Endodermal cell (in vitro differentiated cells): ENCODE measurements around the gene SYCP2. TPM values are rescaled to one million over a fixed set of nuclear protein-coding genes. Genes with fewer than 3 reads are reported as not detected.

Experiments
- DNase-seq: peaks from one replicate; pipeline ENCODE4 v3.0.0-alpha.2; 2017
- H3K27ac ChIP-seq: 2 replicates; pipeline ENCODE4 v1.5.1; 2013; ENCODE audit warnings: mild to moderate bottlenecking, low read depth, low read length, moderate library complexity
- H3K27me3 ChIP-seq: 2 replicates; pipeline ENCODE4 v1.6.1; 2013; ENCODE audit warnings: mild to moderate bottlenecking, low read length, moderate library complexity; ENCODE audit not compliant: insufficient read depth, control insufficient read depth, poor library complexity, severe bottlenecking
- H3K36me3 ChIP-seq: 2 replicates; pipeline ENCODE4 v1.7.0; 2013; ENCODE audit warnings: mild to moderate bottlenecking, low read length, moderate library complexity; ENCODE audit not compliant: control insufficient read depth, insufficient read depth
- H3K4me1 ChIP-seq: one replicate; pipeline ENCODE4 v1.7.0; 2013; ENCODE audit warnings: low read length; ENCODE audit not compliant: control insufficient read depth, insufficient read depth
- H3K4me3 ChIP-seq: 2 replicates; pipeline ENCODE4 v1.5.1; 2013; ENCODE audit warnings: mild to moderate bottlenecking, low read length, moderate library complexity
- H3K9ac ChIP-seq: 2 replicates; pipeline ENCODE4 v1.6.1; 2013; ENCODE audit warnings: mild to moderate bottlenecking, low read length, moderate library complexity; ENCODE audit not compliant: poor library complexity, severe bottlenecking; ENCODE audit errors: extremely low read depth
- H3K9me3 ChIP-seq: 2 replicates; pipeline ENCODE4 v1.6.1; 2013; ENCODE audit warnings: mild to moderate bottlenecking, low read length, moderate library complexity; ENCODE audit not compliant: control insufficient read depth
- H3K27ac Mint-ChIP-seq: 2 replicates; pipeline ENCODE4 v1.8.0; 2020; ENCODE audit warnings: mixed read lengths
- H3K27me3 Mint-ChIP-seq: 2 replicates; pipeline ENCODE4 v1.8.0; 2021; ENCODE audit warnings: mild to moderate bottlenecking, mixed read lengths; ENCODE audit not compliant: insufficient read depth
- H3K36me3 Mint-ChIP-seq: 2 replicates; pipeline ENCODE4 v1.8.0; 2020; ENCODE audit warnings: low read depth, mixed read lengths
- H3K4me1 Mint-ChIP-seq: 2 replicates; pipeline ENCODE4 v1.8.0; 2020; ENCODE audit warnings: mixed read lengths
- H3K4me3 Mint-ChIP-seq: 2 replicates; pipeline ENCODE4 v1.8.0; 2020; ENCODE audit warnings: mild to moderate bottlenecking, moderate library complexity, mixed read lengths
- H3K9me3 Mint-ChIP-seq: 2 replicates; pipeline ENCODE4 v1.8.0; 2020; ENCODE audit warnings: mild to moderate bottlenecking, mixed read lengths
- WGBS, 2 experiments: methylation state at CpG; one replicate each; pipeline versions ENCODE4 v1.1.5 to v1.1.7; 2013; ENCODE audit warnings: missing lambda C conversion rate in 2 of 2, mixed read lengths in 1 of 2; ENCODE audit not compliant: insufficient coverage in 1 of 2, insufficient read length in 1 of 2; 5-methylcytosine and 5-hydroxymethylcytosine counted together
- total RNA-seq, 2 donors: library from RNA; stranded (reverse); fragmentation: NEBNext Ultra II Directional in 1 of 2; extraction: Animal tissue kit (Norgen Biotek cat#: 25700) in 1 of 2; gene quantifications; 2 replicates in 1 of 2; 3 replicates in 1 of 2; pipeline ENCODE4 v1.2.1, GENCODE V29; 2021
- TF ChIP-seq, protein P1 (sequence below): fragments of 200-600 bp; sonication (generic); conservative IDR thresholded peaks from 2 replicates; pipeline ENCODE4 v1.5.0; 2021; ENCODE audit warnings: antibody characterized with exemption, mild to moderate bottlenecking

Gene SYCP2
- total RNA-seq, 2 donors from 2014 or later: 1.2 to 1.4 TPM

GRCh38 chr20:59925899-59926298 lies 7.5 kb downstream of the SYCP2 start:
- H3K9me3 ChIP-seq: no peaks in the 10 kb centered on the region
- H3K27ac Mint-ChIP-seq: no peak overlapping the region
- no peak overlapping the region for H3K9ac ChIP-seq
- H3K27ac ChIP-seq: no peak overlapping the region
- H3K4me1 Mint-ChIP-seq: no peaks in the 10 kb centered on the region
- TF ChIP-seq, protein P1, sequence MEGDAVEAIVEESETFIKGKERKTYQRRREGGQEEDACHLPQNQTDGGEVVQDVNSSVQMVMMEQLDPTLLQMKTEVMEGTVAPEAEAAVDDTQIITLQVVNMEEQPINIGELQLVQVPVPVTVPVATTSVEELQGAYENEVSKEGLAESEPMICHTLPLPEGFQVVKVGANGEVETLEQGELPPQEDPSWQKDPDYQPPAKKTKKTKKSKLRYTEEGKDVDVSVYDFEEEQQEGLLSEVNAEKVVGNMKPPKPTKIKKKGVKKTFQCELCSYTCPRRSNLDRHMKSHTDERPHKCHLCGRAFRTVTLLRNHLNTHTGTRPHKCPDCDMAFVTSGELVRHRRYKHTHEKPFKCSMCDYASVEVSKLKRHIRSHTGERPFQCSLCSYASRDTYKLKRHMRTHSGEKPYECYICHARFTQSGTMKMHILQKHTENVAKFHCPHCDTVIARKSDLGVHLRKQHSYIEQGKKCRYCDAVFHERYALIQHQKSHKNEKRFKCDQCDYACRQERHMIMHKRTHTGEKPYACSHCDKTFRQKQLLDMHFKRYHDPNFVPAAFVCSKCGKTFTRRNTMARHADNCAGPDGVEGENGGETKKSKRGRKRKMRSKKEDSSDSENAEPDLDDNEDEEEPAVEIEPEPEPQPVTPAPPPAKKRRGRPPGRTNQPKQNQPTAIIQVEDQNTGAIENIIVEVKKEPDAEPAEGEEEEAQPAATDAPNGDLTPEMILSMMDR: no peak
- no peak overlapping the region for H3K4me3 Mint-ChIP-seq
- no peaks in the 10 kb centered on the region for H3K9me3 Mint-ChIP-seq
- no peak overlapping the region for H3K4me3 ChIP-seq
- no peaks in the 10 kb centered on the region for H3K36me3 ChIP-seq
- H3K27me3 Mint-ChIP-seq: no peaks in the 10 kb centered on the region
- no peaks in the 10 kb centered on the region for H3K36me3 Mint-ChIP-seq
- no peak for DNase-seq
- H3K4me1 ChIP-seq: peaks cover 7% of the 10 kb centered on the region
- no peaks in the 10 kb centered on the region for H3K27me3 ChIP-seq

DNA sequence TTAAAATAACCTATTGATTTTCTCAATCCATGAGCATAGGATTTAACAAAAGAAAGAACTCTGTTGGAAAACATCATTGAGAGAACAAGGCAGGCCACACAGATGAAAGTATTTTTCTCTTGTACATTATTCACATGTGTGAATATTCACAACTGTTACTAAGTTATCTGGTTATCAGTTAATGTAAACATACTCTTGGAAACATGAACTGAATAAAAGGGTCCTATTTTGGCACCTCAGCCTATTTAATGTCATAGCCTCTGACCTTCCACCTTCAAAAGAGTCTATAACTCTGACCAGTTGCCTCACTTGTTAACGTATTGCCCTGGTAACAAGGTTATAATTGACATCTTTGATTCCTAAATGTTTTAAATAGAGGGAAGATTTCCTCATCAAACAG lies 8.1 kb downstream of the SYCP2 start:
- no peak for DNase-seq
- H3K36me3 ChIP-seq: no peaks in the 10 kb centered on the region
- Mint-ChIP-seq H3K27me3 (no peaks in the 10 kb centered on the region), H3K4me3 (no peak overlapping the region), H3K36me3 (no peaks in the 10 kb centered on the region), H3K4me1 (no peaks in the 10 kb centered on the region), H3K9me3 (no peaks in the 10 kb centered on the region), H3K27ac (no peak overlapping the region)
- no peak overlapping the region for H3K9ac ChIP-seq
- TF ChIP-seq, protein P1: no peak
- WGBS, 2 experiments: 89% methylated on average over 1 of the region's 1 CpG; no CpG with 5 or more reads in 1 of the 2 experiments
- peaks cover 7% of the 10 kb centered on the region for H3K4me1 ChIP-seq
- H3K27me3 ChIP-seq: no peaks in the 10 kb centered on the region
- H3K27ac ChIP-seq: no peak overlapping the region
- no peaks in the 10 kb centered on the region for H3K9me3 ChIP-seq
- H3K4me3 ChIP-seq: no peak overlapping the region

DNA sequence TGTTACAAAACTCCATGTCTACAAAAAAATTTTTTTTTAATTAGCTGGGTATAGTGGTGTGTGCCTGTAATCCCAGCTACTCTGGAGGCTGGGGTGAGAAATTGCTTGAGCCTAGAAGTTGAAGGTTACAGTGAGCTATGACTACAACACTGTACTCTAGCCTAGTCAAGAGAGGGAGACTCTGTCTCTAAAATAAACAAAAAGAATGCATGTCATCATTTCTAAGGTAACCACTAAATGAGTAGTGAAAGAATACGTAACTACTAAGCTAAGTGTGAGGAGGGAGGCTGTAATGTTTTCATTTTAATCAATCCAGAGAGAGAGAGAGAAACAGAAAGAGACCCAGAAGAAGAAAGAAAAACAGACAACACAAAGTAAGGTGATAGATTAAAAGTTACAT lies 9.9 kb downstream of the SYCP2 start:
- WGBS, 2 experiments: 100% methylated on average over 1 of the region's 1 CpG; no CpG with 5 or more reads in 1 of the 2 experiments
- H3K4me1 Mint-ChIP-seq: no peaks in the 10 kb centered on the region
- TF ChIP-seq, protein P1: no peak

More for the DNA sequence above, 9.9 kb downstream of the SYCP2 start:
- no peak for DNase-seq
- no peaks in the 10 kb centered on the region for H3K27me3 ChIP-seq
- H3K27ac ChIP-seq: no peak overlapping the region
- Mint-ChIP-seq H3K4me3 (no peak overlapping the region), H3K27me3 (no peaks in the 10 kb centered on the region), H3K9me3 (no peaks in the 10 kb centered on the region), H3K36me3 (no peaks in the 10 kb centered on the region), H3K27ac (no peak overlapping the region)
- no peaks in the 10 kb centered on the region for H3K9me3 ChIP-seq
- no peaks in the 10 kb centered on the region for H3K36me3 ChIP-seq
- no peak overlapping the region for H3K4me3 ChIP-seq
- H3K9ac ChIP-seq: no peak overlapping the region
- H3K4me1 ChIP-seq: peaks cover 7% of the 10 kb centered on the region
